Measurements from ENCODE around the gene SMTN.

SMTN gene

GRCh38 chr22:31083377-31083768 lies 2.3 kb downstream of the SMTN start:
- H3K4me1 ChIP-seq (ENCODE audit: insufficient read depth, low read length, severe bottlenecking), result peaks cover 51% of the 10 kb centered on the region
- no peaks in the 10 kb centered on the region for H3K9me2 ChIP-seq (ENCODE audit: low read depth, low read length)
- peak overlapping the region; percentile 96; the same call in 1 of the 2 replicates for H3K9ac ChIP-seq (ENCODE audit: low read length)
- peak overlapping the region; percentile 94 for H3K4me2 ChIP-seq (ENCODE audit: low read length)
- H2AFZ ChIP-seq (ENCODE audit: low read length), result no peak overlapping the region
- no peaks in the 10 kb centered on the region for H4K20me1 ChIP-seq (ENCODE audit: insufficient read depth, low read length)
- H3K36me3 ChIP-seq (ENCODE audit: insufficient read depth, low read length), result no peaks in the 10 kb centered on the region
- H3F3A ChIP-seq (ENCODE audit: insufficient read depth, low read length), result no peaks in the 10 kb centered on the region
- no peaks in the 10 kb centered on the region for H3K79me2 ChIP-seq (ENCODE audit: insufficient read depth, low read length)
- TF ChIP-seq CTCF (IDR thresholded peaks at IDR 0.05; ENCODE audit: low read length), result no peak
- TF ChIP-seq EZH2 (IDR thresholded peaks at IDR 0.05; ENCODE audit: borderline replicate concordance, low read length), result no peak
- H3K4me3 ChIP-seq (ENCODE audit: low read depth, low read length, poor library complexity, severe bottlenecking), result peak overlapping the region; percentile 92
- peak overlapping the region; percentile 65 for H3K27ac ChIP-seq (ENCODE audit: low read depth, low read length, poor library complexity, severe bottlenecking)
- no peaks in the 10 kb centered on the region for H3K27me3 ChIP-seq (ENCODE audit: insufficient read depth, low read length)
- H3K9me3 ChIP-seq (ENCODE audit: low read length), result no peaks in the 10 kb centered on the region

GRCh38 chr22:31083923-31084810 lies 3.0 kb downstream of the SMTN start:
- no peaks in the 10 kb centered on the region for H3K9me3 ChIP-seq (ENCODE audit: low read length)
- no peak for TF ChIP-seq CTCF (IDR thresholded peaks at IDR 0.05; ENCODE audit: low read length)
- no peak for TF ChIP-seq EZH2 (IDR thresholded peaks at IDR 0.05; ENCODE audit: borderline replicate concordance, low read length)
- H3K36me3 ChIP-seq (ENCODE audit: insufficient read depth, low read length), result no peaks in the 10 kb centered on the region
- H3F3A ChIP-seq (ENCODE audit: insufficient read depth, low read length), result no peaks in the 10 kb centered on the region
- H3K9me2 ChIP-seq (ENCODE audit: low read depth, low read length), result no peaks in the 10 kb centered on the region
- no peaks in the 10 kb centered on the region for H3K27me3 ChIP-seq (ENCODE audit: insufficient read depth, low read length)
- peak overlapping the region; percentile 92 for H3K4me3 ChIP-seq (ENCODE audit: low read depth, low read length, poor library complexity, severe bottlenecking)
- no peaks in the 10 kb centered on the region for H3K79me2 ChIP-seq (ENCODE audit: insufficient read depth, low read length)
- peak overlapping the region; percentile 96 for H3K9ac ChIP-seq (ENCODE audit: low read length)
- H3K4me1 ChIP-seq (ENCODE audit: insufficient read depth, low read length, severe bottlenecking), result peaks cover 54% of the 10 kb centered on the region
- peak overlapping the region; percentile 77 for H2AFZ ChIP-seq (ENCODE audit: low read length)
- no peaks in the 10 kb centered on the region for H4K20me1 ChIP-seq (ENCODE audit: insufficient read depth, low read length)
- H3K4me2 ChIP-seq (ENCODE audit: low read length), result peak overlapping the region; percentile 94
- peak overlapping the region; percentile 65 for H3K27ac ChIP-seq (ENCODE audit: low read depth, low read length, poor library complexity, severe bottlenecking)

GRCh38 chr22:31084811-31085492 lies 3.8 kb downstream of the SMTN start:
- Histone ChIP-seq H3K4me3 (ENCODE audit: low read depth, low read length, poor library complexity, severe bottlenecking) (peak overlapping the region; percentile 92), H3K9me2 (ENCODE audit: low read depth, low read length) (no peaks in the 10 kb centered on the region), H3K4me1 (ENCODE audit: insufficient read depth, low read length, severe bottlenecking) (peaks cover 58% of the 10 kb centered on the region), H3K36me3 (ENCODE audit: insufficient read depth, low read length) (no peaks in the 10 kb centered on the region), H3F3A (ENCODE audit: insufficient read depth, low read length) (no peaks in the 10 kb centered on the region), H3K4me2 (ENCODE audit: low read length) (peak overlapping the region; percentile 94), H3K9me3 (ENCODE audit: low read length) (no peaks in the 10 kb centered on the region), H3K27me3 (ENCODE audit: insufficient read depth, low read length) (no peaks in the 10 kb centered on the region), H3K79me2 (ENCODE audit: insufficient read depth, low read length) (no peaks in the 10 kb centered on the region), H3K9ac (ENCODE audit: low read length) (peak overlapping the region; percentile 96), H3K27ac (ENCODE audit: low read depth, low read length, poor library complexity, severe bottlenecking) (peak overlapping the region; percentile 81), H2AFZ (ENCODE audit: low read length) (peak overlapping the region; percentile 77; the same call in 1 of the 2 replicates), H4K20me1 (ENCODE audit: insufficient read depth, low read length) (no peaks in the 10 kb centered on the region)
- TF ChIP-seq CTCF (IDR thresholded peaks at IDR 0.05; ENCODE audit: low read length) (peak; percentile 86), EZH2 (IDR thresholded peaks at IDR 0.05; ENCODE audit: borderline replicate concordance, low read length) (no peak)
